Heart left ventricle (tissue), 13 donors: ENCODE data around the gene PCDHGA11.

Experiments used
- POLR2A ChIP-seq, 2 donors: fragments of 450-650 bp; IDR thresholded peaks; one replicate each; pipeline ENCODE4 v1.6.1; 2017; ENCODE audit warnings: antibody characterized with exemption in 2 of 2, mild to moderate bottlenecking in 2 of 2, moderate library complexity in 2 of 2
- TF ChIP-seq, protein P1 (sequence below), 12 donors: fragments of 200-600 bp; sonication (generic) in 4 of 12; IDR thresholded peaks; one replicate each; pipeline versions ENCODE4 v1.5.0 to v1.8.0; 2018 to 2022; ENCODE audit warnings: antibody characterized with exemption in 12 of 12, mild to moderate bottlenecking in 5 of 12
- donor health status: ischemic (EF 13 %, LVEDD 7.1; RV severe dilation, severe dysfunction).
- donor health status: DM: no; HTN: yes; CAD: no.
- donor health status: DM: no; HTN: no; CAD: no.
- donor health status: ischemic (EF 25% LVEDD 6.9; RV normal size, moderate dysfunction).
- donor health status: ischemic (EF 25% LVEDD 5.7; RV mildly dilated, moderate dysfunction).
- donor health status: ischemic (EF 35%, LVEDD 5.7; RV mildly dilated, moderate dysfunction).
- donor health status: nonischemic (EF 11% LVEDD 7.7; RV severe dilation, severe dysfunction).
- donor health status: DM: yes; HTN: yes; CAD: no.
- donor health status: PGD.
- donor health status: ischemic (EF 29% LVEDD 5.4; RV normal size, mild dysfunction).
- donor health status: nonischemic (EF 23%, LVEDD 6.1; RV moderate dilation, normal function).

DNA sequence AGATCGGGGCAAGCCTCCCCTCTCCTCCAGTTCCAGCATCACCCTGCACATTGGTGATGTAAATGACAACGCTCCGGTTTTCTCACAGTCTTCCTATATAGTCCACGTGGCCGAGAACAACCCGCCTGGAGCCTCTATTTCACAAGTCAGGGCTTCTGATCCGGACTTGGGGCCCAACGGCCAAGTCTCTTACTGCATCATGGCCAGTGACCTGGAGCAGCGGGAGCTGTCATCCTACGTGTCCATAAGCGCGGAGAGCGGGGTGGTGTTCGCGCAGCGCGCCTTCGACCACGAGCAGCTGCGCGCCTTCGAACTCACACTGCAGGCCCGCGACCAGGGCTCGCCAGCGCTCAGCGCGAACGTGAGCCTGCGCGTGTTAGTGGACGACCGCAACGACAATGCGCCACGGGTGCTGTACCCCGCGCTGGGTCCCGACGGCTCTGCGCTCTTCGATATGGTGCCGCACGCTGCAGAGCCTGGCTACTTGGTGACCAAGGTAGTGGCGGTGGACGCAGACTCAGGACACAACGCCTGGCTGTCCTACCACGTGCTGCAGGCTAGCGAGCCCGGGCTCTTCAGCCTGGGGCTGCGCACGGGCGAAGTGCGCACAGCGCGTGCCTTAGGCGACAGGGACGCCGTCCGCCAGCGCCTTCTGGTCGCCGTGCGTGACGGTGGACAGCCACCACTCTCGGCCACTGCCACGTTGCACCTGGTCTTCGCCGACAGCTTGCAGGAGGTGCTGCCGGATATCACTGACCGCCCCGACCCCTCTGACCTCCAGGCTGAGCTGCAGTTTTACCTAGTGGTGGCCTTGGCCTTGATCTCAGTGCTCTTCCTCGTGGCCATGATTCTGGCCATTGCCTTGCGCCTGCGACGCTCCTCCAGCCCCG is 31.5 kb upstream of the PCDHGA11 start:
- TF ChIP-seq, protein P1, sequence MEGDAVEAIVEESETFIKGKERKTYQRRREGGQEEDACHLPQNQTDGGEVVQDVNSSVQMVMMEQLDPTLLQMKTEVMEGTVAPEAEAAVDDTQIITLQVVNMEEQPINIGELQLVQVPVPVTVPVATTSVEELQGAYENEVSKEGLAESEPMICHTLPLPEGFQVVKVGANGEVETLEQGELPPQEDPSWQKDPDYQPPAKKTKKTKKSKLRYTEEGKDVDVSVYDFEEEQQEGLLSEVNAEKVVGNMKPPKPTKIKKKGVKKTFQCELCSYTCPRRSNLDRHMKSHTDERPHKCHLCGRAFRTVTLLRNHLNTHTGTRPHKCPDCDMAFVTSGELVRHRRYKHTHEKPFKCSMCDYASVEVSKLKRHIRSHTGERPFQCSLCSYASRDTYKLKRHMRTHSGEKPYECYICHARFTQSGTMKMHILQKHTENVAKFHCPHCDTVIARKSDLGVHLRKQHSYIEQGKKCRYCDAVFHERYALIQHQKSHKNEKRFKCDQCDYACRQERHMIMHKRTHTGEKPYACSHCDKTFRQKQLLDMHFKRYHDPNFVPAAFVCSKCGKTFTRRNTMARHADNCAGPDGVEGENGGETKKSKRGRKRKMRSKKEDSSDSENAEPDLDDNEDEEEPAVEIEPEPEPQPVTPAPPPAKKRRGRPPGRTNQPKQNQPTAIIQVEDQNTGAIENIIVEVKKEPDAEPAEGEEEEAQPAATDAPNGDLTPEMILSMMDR (IDR thresholded peaks at IDR 0.05), result no peak
- no peak for TF ChIP-seq POLR2A (IDR thresholded peaks at IDR 0.05)
